H1 (cell line): Measurements from ENCODE around the gene TXNDC12. TPM values are rescaled to one million over a fixed set of nuclear protein-coding genes. Genes with fewer than 3 reads are reported as not detected.

Experiments
- CTCF ChIA-PET: fragments of 300-600 bp; sonication (Branson Sonifier 250); formaldehyde crosslinking; loops from one replicate; lab custom pipeline; 2021; ENCODE audit not compliant: partially characterized antibody; lab: Charles Lee
- POLR2A ChIA-PET: fragments of 300-600 bp; sonication (Branson Sonifier 250); formaldehyde crosslinking; loops from one replicate; lab custom pipeline; 2021; ENCODE audit warnings: inconsistent platforms; ENCODE audit not compliant: partially characterized antibody; lab: Charles Lee
- DNase-seq, 2 experiments: peaks; one replicate each; pipeline versions ENCODE4 v3.0.0 to v3.0.0-alpha.2; 2010 to 2022; ENCODE audit warnings: low spot score in 2 of 2, low read depth in 1 of 2, mixed read lengths in 1 of 2
- FAIRE-seq: peaks from 2 replicates; lab custom pipeline; 2011; peaks lifted over from hg19 to GRCh38; lab: Jason Lieb, UNC
- H2AFZ ChIP-seq: 2 replicates; pipeline ENCODE4 v1.8.1; 2012; ENCODE audit warnings: low read length, inconsistent platforms
- H2AK5ac ChIP-seq: 2 replicates; pipeline ENCODE4 v1.6.1; 2013; ENCODE audit warnings: low read depth, low read length
- H2BK120ac ChIP-seq: replicated peaks from 2 replicates; pipeline ENCODE3; 2013; ENCODE audit warnings: low read depth, low read length, inconsistent platforms
- H2BK12ac ChIP-seq: 2 replicates; pipeline ENCODE4 v1.6.1; 2013; ENCODE audit warnings: low read depth, low read length
- H2BK15ac ChIP-seq: 2 replicates; pipeline ENCODE4 v1.6.1; 2013; ENCODE audit warnings: low read length
- H2BK20ac ChIP-seq: 2 replicates; pipeline ENCODE4 v1.6.1; 2013; ENCODE audit warnings: low read length
- H2BK5ac ChIP-seq: 2 replicates; pipeline ENCODE4 v1.6.1; 2013; ENCODE audit warnings: low read depth, low read length
- H3K14ac ChIP-seq: 2 replicates; pipeline ENCODE4 v1.6.1; 2013; ENCODE audit warnings: inconsistent platforms; ENCODE audit not compliant: insufficient read length
- H3K18ac ChIP-seq: 2 replicates; pipeline ENCODE4 v1.6.1; 2013; ENCODE audit warnings: low read length; ENCODE audit errors: extremely low read depth
- H3K23ac ChIP-seq: 2 replicates; pipeline ENCODE4 v1.6.1; 2013; ENCODE audit warnings: inconsistent platforms; ENCODE audit not compliant: insufficient read length
- H3K23me2 ChIP-seq: 2 replicates; pipeline ENCODE4 v1.6.1; 2013; ENCODE audit warnings: low read depth, low read length
- H3K27ac ChIP-seq: 2 replicates; pipeline ENCODE4 v1.6.1; 2011; ENCODE audit warnings: low read depth, low read length, inconsistent platforms
- H3K27me3 ChIP-seq, 4 experiments: replicated peaks in 1 of 4; 1 replicate in 1 of 4; 2 replicates in 3 of 4; pipeline versions ENCODE4 v1.6.1 to v1.8.1; 2011 to 2013; ENCODE audit warnings: low read length in 3 of 4, mild to moderate bottlenecking in 3 of 4, inconsistent platforms in 2 of 4, mixed read lengths in 2 of 4, moderate library complexity in 1 of 4; ENCODE audit not compliant: control insufficient read depth in 3 of 4, insufficient read depth in 3 of 4; ENCODE audit errors: extremely low read depth in 1 of 4
- H3K36me3 ChIP-seq, 4 experiments: 2 replicates each; pipeline versions ENCODE4 v1.6.1 to v1.8.1; 2011 to 2013; ENCODE audit warnings: mild to moderate bottlenecking in 4 of 4, low read length in 3 of 4, moderate library complexity in 2 of 4, control low read depth in 1 of 4, inconsistent platforms in 1 of 4; ENCODE audit not compliant: insufficient read depth in 4 of 4, control insufficient read depth in 2 of 4
- H3K4ac ChIP-seq: replicated peaks from 2 replicates; pipeline ENCODE3; 2013; ENCODE audit warnings: low read length, low read depth, mixed read lengths, inconsistent platforms; ENCODE audit not compliant: insufficient read length
- H3K4me1 ChIP-seq, 4 experiments: replicated peaks in 1 of 4; 1 replicate in 1 of 4; 2 replicates in 3 of 4; pipeline versions ENCODE4 v1.6.1 to v1.8.1; 2011 to 2013; ENCODE audit warnings: low read length in 3 of 4, inconsistent platforms in 2 of 4, mixed read lengths in 1 of 4; ENCODE audit not compliant: insufficient read depth in 4 of 4, control insufficient read depth in 3 of 4
- H3K4me2 ChIP-seq, 2 experiments: 2 replicates each; pipeline versions ENCODE4 v1.6.1 to v1.8.1; 2011 to 2013; ENCODE audit warnings: low read depth in 2 of 2, low read length in 2 of 2, control low read depth in 1 of 2, inconsistent platforms in 1 of 2, mild to moderate bottlenecking in 1 of 2; ENCODE audit not compliant: insufficient read depth in 1 of 2
- H3K4me3 ChIP-seq, 4 experiments: fragments of 200-600, 300-600 bp in 1 of 4; sonication (generic), shearing (Covaris generic), sonication (Bioruptor Twin) in 1 of 4; 2 replicates each; pipeline versions ENCODE4 v1.5.1 to v1.8.1; 2011 to 2016; ENCODE audit warnings: low read length in 4 of 4, low read depth in 3 of 4, control low read depth in 2 of 4, inconsistent platforms in 2 of 4, mild to moderate bottlenecking in 2 of 4, mixed read lengths in 1 of 4, moderate library complexity in 1 of 4; ENCODE audit not compliant: insufficient read depth in 2 of 4; ENCODE audit errors: extremely low read depth in 1 of 4
- H3K56ac ChIP-seq: replicated peaks from 2 replicates; pipeline ENCODE3; 2013; ENCODE audit warnings: low read depth, mild to moderate bottlenecking, mixed read lengths, low read length, inconsistent platforms; ENCODE audit not compliant: insufficient read length
- H3K79me1 ChIP-seq: 2 replicates; pipeline ENCODE4 v1.6.1; 2013; ENCODE audit warnings: low read depth, low read length, control low read depth
- H3K79me2 ChIP-seq, 2 experiments: 2 replicates each; pipeline versions ENCODE4 v1.6.1 to v1.8.1; 2012 to 2013; ENCODE audit warnings: low read length in 2 of 2, mild to moderate bottlenecking in 2 of 2, inconsistent platforms in 1 of 2; ENCODE audit not compliant: insufficient read depth in 2 of 2, control insufficient read depth in 1 of 2
- H3K9ac ChIP-seq, 4 experiments: replicated peaks in 1 of 4; 1 replicate in 1 of 4; 2 replicates in 3 of 4; pipeline versions ENCODE4 v1.6.1 to v1.8.1; 2011 to 2013; ENCODE audit warnings: low read depth in 3 of 4, low read length in 3 of 4, control low read depth in 2 of 4, mild to moderate bottlenecking in 2 of 4, moderate library complexity in 2 of 4, inconsistent platforms in 1 of 4; ENCODE audit errors: extremely low read depth in 1 of 4
- H3K9me3 ChIP-seq, 2 experiments: 2 replicates each; pipeline versions ENCODE4 v1.6.1 to v1.8.1; 2012 to 2013; ENCODE audit warnings: mild to moderate bottlenecking in 2 of 2, moderate library complexity in 2 of 2, control low read depth in 1 of 2, inconsistent platforms in 1 of 2, low read depth in 1 of 2, low read length in 1 of 2, mixed read lengths in 1 of 2; ENCODE audit not compliant: insufficient read depth in 2 of 2
- H4K20me1 ChIP-seq, 2 experiments: replicated peaks in 1 of 2; 2 replicates each; pipeline versions ENCODE3 to v1.8.1; 2011 to 2013; ENCODE audit warnings: inconsistent platforms in 2 of 2, low read length in 2 of 2, mild to moderate bottlenecking in 1 of 2; ENCODE audit not compliant: insufficient read depth in 2 of 2, control insufficient read depth in 1 of 2
- H4K5ac ChIP-seq: 2 replicates; pipeline ENCODE4 v1.6.1; 2013; ENCODE audit warnings: low read length, low read depth, mixed read lengths, inconsistent platforms; ENCODE audit not compliant: insufficient read length
- H4K8ac ChIP-seq: 2 replicates; pipeline ENCODE4 v1.8.0; 2013; ENCODE audit warnings: mild to moderate bottlenecking, moderate library complexity, low read length, inconsistent platforms; ENCODE audit not compliant: insufficient read depth; ENCODE audit errors: extremely low read depth
- H4K91ac ChIP-seq: replicated peaks from 2 replicates; pipeline ENCODE3; 2013; ENCODE audit warnings: low read length, mixed read lengths, inconsistent platforms; ENCODE audit not compliant: insufficient read length
- ASH2L ChIP-seq: fragments of 200-600, 300-600 bp; sonication (generic); IDR thresholded peaks from one replicate; pipeline ENCODE4 v1.7.1; 2017; ENCODE audit warnings: low read length
- CREB1 ChIP-seq: IDR thresholded peaks from 2 replicates; pipeline ENCODE4 v1.6.1; 2012; ENCODE audit warnings: inconsistent platforms
- EGR1 ChIP-seq: IDR thresholded peaks from 2 replicates; pipeline ENCODE4 v1.6.1; 2011; ENCODE audit warnings: low read depth, low read length, borderline replicate concordance
- GABPA ChIP-seq: IDR thresholded peaks from 2 replicates; pipeline ENCODE4 v1.6.1; 2011; ENCODE audit warnings: mild to moderate bottlenecking, low read length, moderate library complexity, borderline replicate concordance; ENCODE audit not compliant: insufficient read depth
- KDM4A ChIP-seq: IDR thresholded peaks from one replicate; pipeline ENCODE4 v1.7.1; 2012; ENCODE audit warnings: low read depth, mild to moderate bottlenecking, moderate library complexity, low read length, inconsistent platforms; ENCODE audit not compliant: severe bottlenecking
- KDM5A ChIP-seq: fragments of 200-600 bp; IDR thresholded peaks from 2 replicates; pipeline ENCODE4 v1.7.1; 2012; ENCODE audit warnings: mild to moderate bottlenecking, low read length, inconsistent platforms, mixed read lengths
- POLR2AphosphoS5 ChIP-seq: IDR thresholded peaks from 2 replicates; pipeline ENCODE4 v1.6.1; 2011; ENCODE audit warnings: low read depth, low read length
- RBBP5 ChIP-seq: IDR thresholded peaks from 2 replicates; pipeline ENCODE4 v1.7.1; 2012; ENCODE audit warnings: low read depth, mild to moderate bottlenecking, inconsistent platforms, low read length, moderate library complexity, borderline replicate concordance
- SIRT6 ChIP-seq: IDR thresholded peaks from one replicate; pipeline ENCODE4 v1.7.1; 2012; ENCODE audit warnings: low read length, inconsistent platforms
- SP4 ChIP-seq: IDR thresholded peaks from 2 replicates; pipeline ENCODE4 v1.6.1; 2012; ENCODE audit warnings: low read length, inconsistent platforms
- TBP ChIP-seq: IDR thresholded peaks from 2 replicates; pipeline ENCODE4 v1.6.1; 2011; ENCODE audit warnings: low read depth, low read length, improper control_type of control experiment
- YY1 ChIP-seq: IDR thresholded peaks from 2 replicates; pipeline ENCODE4 v1.6.1; 2011; ENCODE audit warnings: low read depth, mild to moderate bottlenecking, low read length
- WGBS, 2 experiments: shearing (Covaris generic) in 1 of 2; methylation state at CpG; one replicate each; pipeline versions ENCODE4 v1.1.6 to v1.1.7; 2013 to 2015; ENCODE audit warnings: low lambda C conversion rate in 2 of 2, mixed read lengths in 2 of 2, inconsistent platforms in 1 of 2, low coverage in 1 of 2, missing lambda C conversion rate in 1 of 2; ENCODE audit not compliant: insufficient replicate concordance in 2 of 2, insufficient coverage in 1 of 2, insufficient read length in 1 of 2; ENCODE audit errors: extremely low coverage in 1 of 2, missing lambda C conversion rate in 1 of 2; 5-methylcytosine and 5-hydroxymethylcytosine counted together
- polyA plus RNA-seq, 7 experiments: library from polyadenylated mRNA; depleted of rRNA in 3 of 7; stranded (reverse) in 5 of 7; unstranded in 2 of 7; fragments of >200 nt in 5 of 7; fragments of 200-250 nt in 2 of 7; gene quantifications; 1 replicate in 5 of 7; 2 replicates in 1 of 7; 4 replicates in 1 of 7; pipeline versions ENCODE4 v1.2.1 to v1.2.3, GENCODE V29; 2011 to 2013; ENCODE audit warnings: missing spikeins in 2 of 7, mixed read lengths in 2 of 7
- total RNA-seq: library from RNA; stranded (reverse); fragmentation: NEBNext Ultra II Directional; extraction: Animal tissue kit (Norgen Biotek cat#: 25700); gene quantifications from 2 replicates; pipeline ENCODE4 v1.2.1, GENCODE V29; 2021

TXNDC12 gene
- total and polyA plus RNA-seq, 2 of the 8 experiments (the other 6 are each of a cell fraction or from before 2014, with no cell fraction given): 35.2 to 89.8 TPM

GRCh38 chr1:52033190-52034049 is 21.6 kb downstream of the TXNDC12 start, which contains the start of gene KTI12:
TSS of gene KTI12 (minus strand) at chr1:52033810. CDS start at chr1:52033761, 49 bp downstream.
- Histone ChIP-seq H3K36me3 (peaks cover 0 to 21% (median 4%) of the 10 kb centered on the region in 4 experiments; a peak in 5 of 8 replicates), H2BK20ac (no peak within 1 kb of the TSS), H3K4me1 (peaks cover 2 to 4% (median 2%) of the 10 kb centered on the region in 4 experiments; a peak in 4 of 7 replicates), H3K4ac (peak within 1 kb of the TSS; percentile 40), H3K18ac (peak within 1 kb of the TSS; percentile 81), H2AK5ac (no peak within 1 kb of the TSS), H3K9me3 (no peaks in the 10 kb centered on the region), H3K79me1 (peaks cover 3% of the 10 kb centered on the region; the same call in 1 of the 2 replicates), H2BK15ac (no peak within 1 kb of the TSS), H4K5ac (no peak within 1 kb of the TSS), H3K9ac (peak within 1 kb of the TSS; percentile 68 to 92 (median 87)), H4K8ac (peak within 1 kb of the TSS; percentile 84), H2BK12ac (no peak within 1 kb of the TSS), H3K27ac (peak within 1 kb of the TSS; percentile 49), H3K23ac (no peak within 1 kb of the TSS), H2BK120ac (no peak within 1 kb of the TSS), H3K4me2 (peak within 1 kb of the TSS; percentile 68 to 88), H3K23me2 (peaks cover 5% of the 10 kb centered on the region; the same call in 1 of the 2 replicates), H3K27me3 (no peaks in the 10 kb centered on the region), H2AFZ (peak within 1 kb of the TSS; percentile 8; the same call in 1 of the 2 replicates), H3K56ac (peak within 1 kb of the TSS; percentile 27), H2BK5ac (peak within 1 kb of the TSS; percentile 89), H3K14ac (no peak within 1 kb of the TSS), H3K79me2 (peaks cover 4 to 21% of the 10 kb centered on the region in 2 experiments; a peak in 3 of 4 replicates), H4K91ac (no peak within 1 kb of the TSS), H4K20me1 (peaks cover 2 to 5% of the 10 kb centered on the region in 2 experiments), H3K4me3 (peak within 1 kb of the TSS; percentile 68 to 94 (median 81))
- peak; percentile 70 to 77 for DNase-seq
- CTCF ChIA-PET: interaction anchor here (0.6 to 1.5 kb wide), 2 partner anchors 10 to 167 kb away, joined by 3 to 6 read pairs; no protein-coding TSS in a partner anchor
- FAIRE-seq: no peak
- 4% methylated on average over 63 of the region's 78 CpGs; no CpG with 5 or more reads in 1 of the 2 experiments for WGBS, 2 experiments
- POLR2A ChIA-PET: interaction anchor here (0.5 to 4.4 kb wide), 13 partner anchors 8 to 370 kb away, joined by 3 to 54 read pairs (median 4); partner anchors contain the start of genes BTF3L4, ORC1, PRPF38A and RAB3B
- TF ChIP-seq ASH2L (peak; percentile 91), EGR1 (no peak; the same call in 1 of the 2 replicates), KDM4A (peak; percentile 90), YY1 (peak; percentile 87), RBBP5 (peak; percentile 97), SP4 (no peak; the same call in 1 of the 2 replicates), GABPA (peak; percentile 88; the same call in 1 of the 2 replicates), CREB1 (peak; percentile 82), KDM5A (peak; percentile 63; the same call in 1 of the 2 replicates), POLR2AphosphoS5 (peak; percentile 93), SIRT6 (no peak), TBP (peak; percentile 32; the same call in 1 of the 2 replicates)
